Subcutaneous adipose tissue (tissue), 4 donors: ENCODE results near the gene FDX1. TPM values are rescaled to one million over a fixed set of nuclear protein-coding genes. Genes with fewer than 3 reads are reported as not detected.

Experiments
- CTCF ChIP-seq: fragments of 450-650 bp; IDR thresholded peaks from one replicate; pipeline ENCODE4 v1.5.1; 2016; ENCODE audit warnings: low read depth, mild to moderate bottlenecking, control low read depth, antibody characterized with exemption, moderate library complexity
- total RNA-seq, 4 donors: library from RNA; depleted of rRNA; stranded (reverse); fragments of >200 nt; gene quantifications; one replicate each; pipeline ENCODE4 v1.1.0, GENCODE V29; 2016

FDX1 gene, protein sequence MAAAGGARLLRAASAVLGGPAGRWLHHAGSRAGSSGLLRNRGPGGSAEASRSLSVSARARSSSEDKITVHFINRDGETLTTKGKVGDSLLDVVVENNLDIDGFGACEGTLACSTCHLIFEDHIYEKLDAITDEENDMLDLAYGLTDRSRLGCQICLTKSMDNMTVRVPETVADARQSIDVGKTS
- total RNA-seq: 10 to 100 TPM; 14.3 to 42.8 (median 17.2) TPM

DNA sequence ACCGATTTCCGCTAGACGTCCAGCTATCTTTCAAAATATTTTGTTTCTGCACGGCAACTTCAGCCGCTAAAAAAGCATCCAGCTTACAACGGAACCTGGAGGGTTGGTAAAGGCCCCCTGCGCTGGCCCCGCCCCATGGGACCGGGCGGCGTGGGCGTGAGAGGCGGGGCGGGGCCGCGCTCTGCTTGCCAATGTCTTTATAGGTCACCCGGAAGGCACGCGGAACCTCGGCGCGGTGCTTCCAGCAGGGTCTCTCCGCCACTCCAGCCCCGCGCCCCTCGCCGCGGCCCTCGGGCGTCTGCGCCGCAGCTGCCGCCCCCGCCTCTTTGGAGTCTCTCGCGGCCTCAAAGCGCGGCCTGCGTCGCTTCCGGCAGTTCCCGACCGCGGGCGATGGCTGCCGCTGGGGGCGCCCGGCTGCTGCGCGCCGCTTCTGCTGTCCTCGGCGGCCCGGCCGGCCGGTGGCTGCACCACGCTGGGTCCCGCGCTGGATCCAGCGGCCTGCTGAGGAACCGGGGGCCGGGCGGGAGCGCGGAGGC lies at the start of gene FDX1:
FDX1 (plus strand) TSS at position 218 of the 536 bp plus-strand sequence; CDS start at position 391, 173 bp downstream.
- no peak for TF ChIP-seq CTCF

- TF ChIP-seq CTCF: no peak
Measured at GRCh38 chr11:110380836-110381622, 48.7 kb upstream of the FDX1 start.

GRCh38 chr11:110389965-110390364 lies 39.8 kb upstream of the FDX1 start:
- TF ChIP-seq CTCF: no peak

- TF ChIP-seq CTCF: no peak
Measured at GRCh38 chr11:110392056-110392455, 37.7 kb upstream of the FDX1 start.

GRCh38 chr11:110407315-110407714 lies 22.4 kb upstream of the FDX1 start:
- TF ChIP-seq CTCF: no peak

- no peak for TF ChIP-seq CTCF
Measured at GRCh38 chr11:110409174-110409573, 20.6 kb upstream of the FDX1 start.

DNA sequence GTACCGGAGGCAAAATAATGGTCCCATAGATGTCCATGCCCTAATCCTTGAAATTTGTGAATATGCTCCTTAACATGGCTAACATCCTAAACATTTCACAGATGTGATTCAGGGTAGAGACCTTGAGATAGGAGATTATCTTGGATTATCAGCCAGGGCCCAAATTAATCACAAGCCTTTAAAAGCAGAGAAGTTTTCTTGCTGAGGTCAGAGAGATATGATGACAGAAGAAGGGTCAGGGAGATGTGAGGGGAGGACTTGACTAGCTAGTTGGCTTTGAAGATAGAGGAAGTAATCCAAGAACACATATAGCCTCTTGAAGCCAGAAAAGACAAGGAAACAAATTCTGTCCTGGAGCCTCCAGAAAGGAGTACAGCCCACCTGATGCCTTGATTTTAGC lies 19.1 kb upstream of the FDX1 start:
- TF ChIP-seq CTCF: no peak
